ENCODE data around the gene NFAM1.

Gene NFAM1

GRCh38 chr22:42361523-42361922 lies 70.7 kb downstream of the NFAM1 start:
- DNase-seq (ENCODE audit: low read depth in 4 of 4, low spot score in 1 of 4) = no peak

- no peak for DNase-seq (ENCODE audit: low read depth in 4 of 4, low spot score in 1 of 4)
Measured at GRCh38 chr22:42360348-42360747, 71.9 kb downstream of the NFAM1 start.

- DNase-seq (ENCODE audit: low read depth in 4 of 4, low spot score in 1 of 4) = no peak
Measured at GRCh38 chr22:42358643-42359558, 73.3 kb downstream of the NFAM1 start.

GRCh38 chr22:42357634-42358296 lies 74.4 kb downstream of the NFAM1 start:
- DNase-seq (ENCODE audit: low read depth in 4 of 4, low spot score in 1 of 4) = no peak

GRCh38 chr22:42357221-42357620 lies 75.0 kb downstream of the NFAM1 start:
- DNase-seq (ENCODE audit: low read depth in 4 of 4, low spot score in 1 of 4) = no peak

GRCh38 chr22:42356533-42356932 lies 75.7 kb downstream of the NFAM1 start:
- no peak for DNase-seq (ENCODE audit: low read depth in 4 of 4, low spot score in 1 of 4)

GRCh38 chr22:42353883-42354727 lies 78.1 kb downstream of the NFAM1 start:
- no peak for DNase-seq (ENCODE audit: low read depth in 4 of 4, low spot score in 1 of 4)

GRCh38 chr22:42350373-42350772 lies 81.8 kb downstream of the NFAM1 start:
- DNase-seq (ENCODE audit: low read depth in 4 of 4, low spot score in 1 of 4) = no peak

- DNase-seq (ENCODE audit: low read depth in 4 of 4, low spot score in 1 of 4) = no peak
Measured at GRCh38 chr22:42347281-42347824, 84.8 kb downstream of the NFAM1 start.

- no peak for DNase-seq (ENCODE audit: low read depth in 4 of 4, low spot score in 1 of 4)
Measured at GRCh38 chr22:42346722-42347121, 85.5 kb downstream of the NFAM1 start.

GRCh38 chr22:42345458-42345857 lies 86.7 kb downstream of the NFAM1 start:
- DNase-seq (ENCODE audit: low read depth in 4 of 4, low spot score in 1 of 4) = no peak

GRCh38 chr22:42344361-42344905 lies 87.8 kb downstream of the NFAM1 start:
- no peak for DNase-seq (ENCODE audit: low read depth in 4 of 4, low spot score in 1 of 4)

GRCh38 chr22:42343531-42344081 lies 88.6 kb downstream of the NFAM1 start:
- DNase-seq (ENCODE audit: low read depth in 4 of 4, low spot score in 1 of 4) = no peak

GRCh38 chr22:42343121-42343454 lies 89.1 kb downstream of the NFAM1 start:
- no peak for DNase-seq (ENCODE audit: low read depth in 4 of 4, low spot score in 1 of 4)

- DNase-seq (ENCODE audit: low read depth in 4 of 4, low spot score in 1 of 4) = no peak
Measured at GRCh38 chr22:42342426-42343120, 89.6 kb downstream of the NFAM1 start.

GRCh38 chr22:42341779-42342178 lies 90.4 kb downstream of the NFAM1 start:
- DNase-seq (ENCODE audit: low read depth in 4 of 4, low spot score in 1 of 4) = no peak

GRCh38 chr22:42340829-42341383 lies 91.3 kb downstream of the NFAM1 start:
- no peak for DNase-seq (ENCODE audit: low read depth in 4 of 4, low spot score in 1 of 4)

GRCh38 chr22:42340150-42340549 lies 92.1 kb downstream of the NFAM1 start:
- no peak for DNase-seq (ENCODE audit: low read depth in 4 of 4, low spot score in 1 of 4)

GRCh38 chr22:42338479-42338878 lies 93.7 kb downstream of the NFAM1 start:
- no peak for DNase-seq (ENCODE audit: low read depth in 4 of 4, low spot score in 1 of 4)

- no peak for DNase-seq (ENCODE audit: low read depth in 4 of 4, low spot score in 1 of 4)
Measured at GRCh38 chr22:42337356-42337755, 94.8 kb downstream of the NFAM1 start.
